Measurements from ENCODE around the gene SIVA1.

Gene SIVA1

DNA sequence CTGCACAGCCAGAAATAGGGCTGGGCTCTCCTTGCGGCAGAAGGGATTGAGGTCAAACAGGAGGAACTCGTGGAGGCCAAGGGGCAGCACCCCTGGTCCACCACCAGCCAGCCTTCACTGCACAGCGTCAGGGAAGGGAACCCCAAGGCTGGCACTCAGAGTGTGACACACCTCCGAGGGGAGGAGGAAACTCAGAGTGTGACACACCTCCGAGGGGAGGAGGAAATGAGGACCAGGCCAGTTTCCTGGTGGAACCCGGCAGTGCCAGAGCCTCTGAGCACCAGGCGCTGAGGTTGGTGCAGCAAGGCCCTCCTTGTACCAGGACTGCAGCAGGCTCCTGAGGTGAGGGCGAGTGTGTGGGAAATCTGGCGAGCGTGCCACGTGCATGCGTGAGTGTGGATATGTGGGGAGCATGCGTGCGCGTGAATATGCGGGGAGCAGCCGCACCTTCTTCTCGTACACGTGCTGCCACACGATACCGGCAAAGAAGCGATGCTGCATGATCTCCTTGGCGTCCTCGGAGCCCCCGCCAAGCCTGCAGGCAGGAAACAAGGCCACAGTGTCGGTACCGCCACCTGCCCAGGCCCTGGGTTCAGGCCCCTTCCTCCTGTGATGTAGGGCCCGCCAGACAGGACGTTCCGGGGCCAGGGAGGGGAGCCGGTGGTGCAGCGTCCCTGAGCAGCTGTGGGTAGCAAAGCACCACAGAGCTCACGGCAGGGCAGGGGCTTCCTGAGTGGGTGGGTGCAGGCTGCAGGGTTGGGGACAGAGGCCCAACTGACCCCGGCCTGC is 19.2 kb downstream of the SIVA1 start:
- DNase-seq, result no peak

DNA sequence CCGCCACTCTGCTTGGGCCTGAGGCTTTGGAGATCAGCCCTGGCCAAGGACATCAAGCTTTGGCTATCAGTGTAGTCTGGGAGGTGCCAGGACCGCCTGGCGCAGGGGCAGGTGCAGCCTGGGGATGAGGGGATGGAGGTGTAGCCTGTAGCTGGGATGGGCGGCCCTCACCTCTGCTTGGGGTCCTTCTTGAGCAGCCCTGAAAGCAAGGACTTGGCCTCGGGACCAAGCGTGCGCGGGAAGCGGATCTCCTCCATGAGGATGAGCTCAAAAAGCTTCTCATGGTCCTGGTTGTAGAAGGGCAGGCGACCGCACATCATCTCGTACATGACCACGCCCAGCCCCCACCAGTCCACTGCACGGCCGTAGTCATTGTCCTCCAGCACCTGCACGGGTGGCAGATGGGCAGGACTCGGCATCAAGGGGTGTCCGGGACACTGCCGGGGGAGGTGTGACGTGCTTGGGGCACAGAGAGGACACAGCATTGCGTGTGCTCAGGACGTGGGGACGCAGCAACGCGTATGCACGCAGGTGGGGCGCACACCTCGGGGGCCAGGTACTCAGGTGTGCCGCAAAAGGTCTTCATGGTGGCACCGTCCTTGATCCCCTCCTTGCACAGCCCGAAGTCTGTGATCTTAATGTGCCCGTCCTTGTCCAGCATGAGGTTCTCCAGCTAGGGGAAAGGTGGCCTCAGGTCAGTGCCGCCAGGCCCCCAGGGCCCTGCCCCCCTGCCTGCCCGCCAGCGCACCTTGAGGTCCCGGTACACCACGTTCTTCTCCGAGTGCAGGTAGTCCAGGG is 20.0 kb downstream of the SIVA1 start:
- DNase-seq, result no peak

DNA sequence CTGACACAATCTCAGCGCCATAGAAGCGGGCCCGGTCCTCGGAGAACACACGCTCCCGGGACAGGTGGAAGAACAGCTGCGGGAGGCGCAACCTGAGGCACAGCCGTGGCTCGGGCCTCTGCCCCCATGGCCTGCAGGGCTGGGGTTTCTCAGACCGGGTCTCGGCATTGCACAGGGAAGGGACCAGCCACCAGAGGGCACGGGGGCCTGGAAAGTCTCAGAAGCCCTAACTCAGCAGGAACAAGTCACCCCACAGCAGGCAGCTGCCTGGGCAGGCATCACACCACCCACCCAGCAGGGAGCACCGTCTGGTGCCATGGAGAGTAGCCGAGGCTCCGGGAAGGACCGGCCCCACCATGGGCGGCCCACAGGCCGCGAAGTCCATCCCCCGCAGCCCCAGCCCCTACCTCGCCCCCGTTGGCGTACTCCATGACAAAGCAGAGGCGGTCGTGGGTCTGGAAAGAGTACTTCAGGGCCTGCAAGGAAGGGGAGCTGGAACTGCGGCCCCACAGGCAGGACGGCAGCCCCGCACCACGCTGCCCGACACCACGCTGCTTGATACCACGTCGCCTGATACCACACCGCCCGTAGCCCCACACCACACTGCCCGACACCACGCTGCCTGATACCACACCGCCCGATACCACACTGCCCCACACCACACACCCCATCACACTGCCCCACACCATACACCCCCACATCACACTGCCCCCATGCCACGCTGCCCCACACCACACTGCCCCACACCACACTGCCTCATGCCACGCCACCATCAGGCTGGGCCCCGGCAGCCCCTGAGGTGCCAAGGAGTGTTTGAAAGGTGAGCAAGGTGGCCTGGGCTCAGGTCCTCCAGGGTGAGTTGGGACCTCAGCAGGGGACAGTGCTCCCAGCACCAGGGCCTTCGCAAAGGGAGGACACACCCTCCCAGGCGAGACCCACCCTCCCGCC is 20.8 kb downstream of the SIVA1 start:
- no peak for DNase-seq

DNA sequence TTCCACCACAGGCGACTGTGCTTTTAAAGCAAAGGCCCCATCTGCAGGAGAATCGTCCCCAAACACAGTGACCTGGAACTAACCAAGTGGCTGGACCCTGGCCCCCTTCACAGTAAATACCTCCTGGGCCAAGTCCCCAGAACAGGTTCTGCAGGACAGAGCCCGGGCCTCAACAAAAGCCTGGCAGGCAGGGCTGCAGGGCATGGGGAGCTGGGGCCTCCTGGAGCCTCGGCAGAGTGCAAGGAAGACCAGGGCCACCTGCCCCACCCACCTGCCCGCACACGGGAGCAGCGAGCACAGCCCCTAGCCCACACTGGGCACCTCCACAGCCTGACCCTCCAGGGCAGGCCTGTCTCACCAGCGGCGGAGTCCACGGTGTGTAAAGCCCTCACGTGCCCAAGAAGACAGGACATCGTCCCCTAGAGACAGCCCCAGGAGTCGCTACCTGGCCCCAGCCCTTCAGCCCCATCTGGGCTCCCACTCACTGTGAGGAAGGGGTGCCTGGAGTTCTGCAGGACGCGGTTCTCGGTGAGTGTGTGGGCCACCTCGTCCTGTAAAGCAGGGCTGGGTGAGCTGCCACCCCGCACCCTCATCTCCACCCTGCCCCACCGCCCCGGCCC is 21.6 kb downstream of the SIVA1 start:
- DNase-seq, result no peak

DNA sequence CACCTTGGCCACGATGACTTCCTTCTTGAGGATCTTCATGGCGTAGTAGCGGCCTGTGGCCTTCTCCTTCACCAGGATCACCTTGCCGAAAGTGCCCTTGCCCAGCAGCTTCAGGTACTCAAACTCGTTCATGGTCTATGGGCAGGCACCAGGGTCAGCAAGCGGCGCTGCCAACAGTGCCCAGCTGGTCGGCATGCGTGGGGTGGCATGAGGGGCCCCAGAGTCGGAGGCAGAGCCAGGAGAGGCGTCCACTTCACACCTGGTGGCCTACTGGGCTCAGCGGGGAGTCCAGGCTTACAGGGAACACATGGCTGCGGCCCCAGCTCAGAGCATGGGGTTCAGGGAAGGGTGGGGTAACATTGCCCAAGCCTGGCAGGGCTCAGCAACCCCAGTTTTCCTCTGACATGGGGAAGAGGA is 22.1 kb downstream of the SIVA1 start:
- no peak for DNase-seq

DNA sequence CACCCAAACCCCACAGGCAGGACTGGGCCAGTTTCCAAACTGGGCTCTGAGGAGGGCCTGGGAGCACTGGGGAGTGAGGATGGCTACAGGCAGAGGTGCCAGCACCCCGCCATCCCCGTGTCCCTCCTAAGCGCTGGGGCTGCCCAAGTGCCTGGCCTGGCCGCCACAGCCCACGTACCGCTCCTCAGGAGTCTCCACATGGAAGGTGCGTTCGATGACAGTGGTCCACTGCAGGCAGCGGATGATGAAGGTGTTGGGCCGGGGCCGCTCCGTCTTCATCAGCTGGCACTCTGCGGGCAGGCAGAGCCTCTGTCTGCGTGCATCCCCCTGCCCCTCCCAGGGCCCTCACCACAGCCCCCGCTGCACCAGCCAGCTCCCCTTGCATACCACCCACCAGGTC is 23.5 kb downstream of the SIVA1 start:
- DNase-seq, result no peak

DNA sequence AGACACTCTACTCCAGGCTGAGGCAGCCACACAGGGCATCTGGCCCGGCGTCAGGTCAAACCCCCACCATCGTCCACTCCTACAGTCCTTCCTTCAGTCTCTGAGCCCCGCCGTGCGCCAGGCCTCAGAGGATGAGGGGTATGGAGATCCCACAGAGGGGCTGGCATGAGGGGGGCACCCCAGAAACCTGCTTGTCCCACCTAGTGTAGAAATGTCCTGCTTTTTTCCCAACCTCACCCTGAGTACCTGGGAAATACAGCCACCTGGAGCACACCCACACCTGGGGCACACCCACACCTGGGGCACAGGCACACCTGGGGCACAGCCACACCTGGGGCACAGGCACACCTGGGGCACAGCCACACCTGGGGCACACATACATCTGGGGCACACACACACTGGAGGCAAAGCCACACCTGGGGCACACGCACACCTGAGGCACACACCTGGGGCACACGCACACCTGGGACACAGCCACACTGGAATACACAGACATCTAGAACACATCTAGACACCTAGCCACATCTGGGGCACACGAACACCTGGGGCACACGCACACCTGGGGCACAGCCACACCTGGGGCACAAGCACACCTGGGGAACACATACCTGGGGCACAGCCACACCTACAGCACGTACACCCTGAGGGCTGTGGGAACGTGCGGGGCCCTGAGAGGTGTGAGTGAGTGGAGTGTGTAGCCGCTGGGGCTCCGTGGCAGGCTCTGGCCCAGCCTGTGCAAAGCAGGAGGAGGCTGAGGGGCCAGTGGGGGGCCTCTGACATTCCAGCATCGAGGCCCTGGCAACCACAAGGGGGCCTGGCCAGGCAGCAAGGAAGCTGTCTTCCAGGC is 24.2 kb downstream of the SIVA1 start:
- DNase-seq, result no peak

DNA sequence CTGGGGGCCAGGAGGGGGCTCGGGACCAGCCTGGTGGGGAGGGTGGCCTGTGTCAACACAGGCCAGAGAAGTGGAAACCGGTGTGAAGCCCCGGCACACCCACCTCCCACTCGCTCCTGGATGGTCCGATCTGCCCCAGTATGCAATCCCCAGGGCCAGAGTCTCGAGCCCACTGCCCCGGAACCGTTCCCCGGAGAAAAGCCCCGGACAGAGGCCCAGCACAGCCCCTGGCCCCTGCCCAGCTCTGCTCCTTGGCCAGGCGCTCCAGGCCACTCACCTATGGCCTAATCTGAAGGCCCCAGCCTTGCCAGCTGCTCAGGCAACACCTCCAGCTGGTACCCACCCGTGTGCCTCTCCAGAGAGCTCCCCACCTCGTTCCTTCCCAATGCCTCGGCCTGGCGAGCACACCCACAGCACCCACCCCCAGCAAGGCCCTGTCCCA is 24.9 kb downstream of the SIVA1 start:
- DNase-seq, result no peak

DNA sequence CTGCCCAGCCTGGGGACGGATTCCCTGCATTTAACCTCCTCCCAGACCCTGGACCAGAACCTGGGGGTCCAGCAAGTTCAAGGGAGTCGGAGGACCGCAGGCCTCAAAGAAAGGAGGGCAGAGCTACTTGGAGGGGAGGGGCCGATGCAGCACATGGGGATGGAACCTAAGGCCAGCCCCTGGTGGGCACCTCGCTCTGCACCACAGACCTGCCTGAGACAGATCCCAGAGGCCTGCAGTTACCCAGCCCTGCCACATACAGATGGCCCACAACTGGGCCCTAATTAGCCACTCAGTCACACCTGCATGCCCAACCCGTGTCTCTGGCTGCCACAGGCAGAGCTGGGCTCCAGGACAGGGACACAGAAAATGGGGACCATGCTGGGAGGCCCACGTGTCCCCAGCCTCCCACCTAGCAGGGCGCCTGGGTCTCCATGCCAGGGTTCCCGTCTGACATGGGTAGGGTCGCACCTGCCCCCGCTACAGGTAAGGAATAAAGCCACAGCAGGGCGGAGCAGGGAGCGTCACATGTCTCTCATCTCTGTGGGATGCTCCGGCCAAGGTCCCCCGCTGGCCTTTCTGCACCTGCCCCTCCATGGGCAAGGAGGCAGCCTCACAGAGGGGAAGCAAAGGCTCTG is 25.9 kb downstream of the SIVA1 start:
- DNase-seq, result no peak

DNA sequence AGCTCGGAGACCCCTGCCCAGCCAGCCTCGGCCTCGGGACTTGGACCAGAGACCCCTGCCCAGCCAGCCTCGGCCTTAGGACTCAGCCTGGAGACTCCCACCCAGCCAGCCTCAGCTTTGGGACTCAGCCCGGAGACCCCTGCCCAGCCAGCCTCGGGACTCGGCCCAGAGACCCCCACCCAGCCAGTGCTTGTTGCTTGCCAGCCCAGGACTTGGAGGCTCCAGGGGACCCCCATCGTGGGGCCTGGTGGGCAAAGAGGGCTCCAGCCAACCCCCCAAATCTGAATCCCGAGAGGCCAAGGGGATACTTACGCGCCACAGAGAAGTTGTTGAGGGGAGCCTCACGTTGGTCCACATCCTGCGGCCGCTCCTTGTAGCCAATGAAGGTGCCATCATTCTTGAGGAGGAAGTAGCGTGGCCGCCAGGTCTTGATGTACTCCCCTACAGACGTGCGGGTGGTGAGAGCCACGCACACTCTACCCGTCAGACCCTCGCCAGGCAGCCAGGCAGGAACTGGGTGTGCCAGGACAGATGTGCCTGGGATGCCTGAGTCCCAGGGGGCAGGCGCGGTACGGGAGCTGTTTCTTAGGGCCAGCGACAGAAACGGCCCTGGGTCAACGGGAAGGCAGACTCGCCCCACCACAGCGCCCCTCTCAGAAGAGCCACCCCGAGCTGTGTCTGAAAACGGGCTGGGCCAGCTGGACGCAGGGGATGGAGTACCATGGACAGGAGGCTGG is 27.0 kb downstream of the SIVA1 start:
- DNase-seq, result no peak

DNA sequence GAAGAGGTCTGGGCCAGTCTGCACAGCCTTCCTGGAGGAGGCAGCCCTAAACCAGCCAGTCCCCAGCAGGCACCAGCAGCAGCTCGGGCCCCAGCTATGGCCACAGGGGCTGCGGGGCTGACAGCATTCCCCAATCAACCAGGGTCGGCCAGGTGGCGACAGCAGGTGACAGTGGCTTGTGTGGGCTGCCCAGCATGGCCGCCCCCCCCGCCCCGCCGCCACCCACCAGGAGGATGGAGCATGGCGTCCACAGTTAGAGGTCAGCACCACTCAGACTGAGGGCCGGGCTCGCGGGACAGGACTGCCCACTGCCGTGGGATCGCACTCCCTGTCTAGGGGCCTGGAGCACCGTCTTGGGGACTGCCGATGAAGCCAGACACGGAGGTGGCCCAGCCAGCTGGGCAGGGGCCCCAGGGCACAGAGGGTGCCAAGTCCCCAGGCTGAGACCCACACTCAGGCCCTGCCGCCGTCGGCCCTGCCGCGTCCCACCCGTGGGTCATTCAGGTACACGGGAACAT is 27.6 kb downstream of the SIVA1 start:
- DNase-seq, result no peak

DNA sequence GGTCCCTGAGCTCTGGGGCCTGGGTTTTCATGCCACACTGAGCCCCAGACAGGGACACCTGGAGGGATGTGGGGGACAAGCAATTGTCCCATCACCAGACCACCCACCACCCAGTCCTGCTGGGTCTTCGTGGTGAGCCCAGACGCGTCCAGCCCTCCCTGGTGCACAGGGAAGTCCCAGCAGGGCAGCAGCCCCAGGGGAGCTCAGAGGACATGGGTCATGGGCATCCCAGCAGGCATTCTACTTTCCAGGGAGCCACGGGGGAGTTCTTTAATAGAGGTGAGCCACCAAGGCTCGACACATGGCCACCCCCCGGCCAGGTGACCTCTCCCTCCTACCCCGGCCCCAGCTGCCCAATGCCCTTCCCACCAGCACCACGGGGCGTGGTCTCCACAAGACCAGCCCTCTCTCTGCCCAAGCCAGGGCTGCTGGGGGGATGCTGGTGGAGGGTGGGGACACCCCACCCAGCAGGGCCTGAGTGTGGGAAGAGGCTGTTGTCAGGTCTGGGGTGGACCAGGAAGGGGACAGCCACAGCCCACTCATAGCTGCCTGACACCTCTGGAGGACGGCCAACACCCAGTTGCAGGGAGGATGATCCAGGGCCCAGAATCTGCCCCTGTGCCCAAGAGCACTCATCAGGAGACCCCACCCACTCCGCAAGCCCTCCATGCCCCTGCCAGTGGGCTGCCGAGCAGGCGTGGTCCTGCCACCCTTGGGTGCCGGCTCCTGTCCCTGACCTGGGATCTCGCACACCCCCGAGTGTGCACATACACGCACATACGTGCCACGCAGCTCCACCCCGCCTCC is 28.5 kb downstream of the SIVA1 start:
- no peak for DNase-seq

DNA sequence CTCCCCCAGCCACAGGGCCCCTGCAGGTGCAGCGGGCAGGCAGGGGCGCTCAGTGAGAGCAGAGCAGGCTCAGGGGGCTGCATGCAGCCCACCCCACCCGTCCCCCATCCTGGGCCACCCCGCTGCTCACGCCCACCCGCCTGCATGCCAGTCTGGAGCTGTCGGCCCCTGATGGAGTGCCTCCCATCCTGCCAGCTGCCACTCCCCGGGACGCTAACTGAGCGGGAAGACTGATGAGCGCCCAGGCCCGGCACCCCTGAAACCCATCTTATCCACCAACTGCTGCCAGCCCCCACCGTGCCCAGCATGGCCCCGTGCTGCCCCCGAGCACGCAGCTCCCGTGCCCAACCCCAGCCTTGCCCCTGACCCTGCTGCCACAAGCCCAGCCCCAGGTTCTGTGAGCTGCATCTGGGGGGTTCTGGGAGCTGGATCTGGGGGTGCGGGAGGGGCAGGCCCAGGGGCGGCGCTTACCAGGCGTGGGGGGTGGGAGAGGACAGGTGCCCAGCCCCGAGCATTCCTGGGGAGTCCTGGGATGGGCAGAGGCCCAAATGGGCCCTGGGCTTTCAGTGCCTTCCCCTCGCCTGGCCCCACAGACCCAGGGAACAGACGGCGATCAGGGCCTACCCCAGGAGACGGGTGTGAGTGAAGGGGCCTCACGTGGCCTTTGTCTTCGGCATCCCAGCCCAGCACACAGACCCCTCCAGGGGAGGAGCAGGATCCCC is 29.3 kb downstream of the SIVA1 start:
- no peak for DNase-seq

DNA sequence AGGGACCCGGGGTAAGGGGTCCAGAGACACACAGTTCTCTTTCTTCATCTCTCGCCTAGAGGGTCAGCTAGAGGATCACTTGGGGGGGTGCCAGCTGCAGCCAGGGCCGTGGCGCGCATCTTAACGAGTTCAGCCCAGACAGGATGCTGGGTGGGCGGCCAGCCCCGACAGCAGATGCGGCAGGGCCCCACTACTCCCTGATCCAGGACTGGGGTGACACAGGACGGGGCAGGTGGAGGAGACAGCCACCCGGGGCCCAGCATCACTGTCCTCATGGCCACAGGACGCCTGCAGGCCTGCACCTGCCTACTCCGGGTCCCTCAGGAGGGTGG is 29.8 kb downstream of the SIVA1 start:
- DNase-seq, result no peak

DNA sequence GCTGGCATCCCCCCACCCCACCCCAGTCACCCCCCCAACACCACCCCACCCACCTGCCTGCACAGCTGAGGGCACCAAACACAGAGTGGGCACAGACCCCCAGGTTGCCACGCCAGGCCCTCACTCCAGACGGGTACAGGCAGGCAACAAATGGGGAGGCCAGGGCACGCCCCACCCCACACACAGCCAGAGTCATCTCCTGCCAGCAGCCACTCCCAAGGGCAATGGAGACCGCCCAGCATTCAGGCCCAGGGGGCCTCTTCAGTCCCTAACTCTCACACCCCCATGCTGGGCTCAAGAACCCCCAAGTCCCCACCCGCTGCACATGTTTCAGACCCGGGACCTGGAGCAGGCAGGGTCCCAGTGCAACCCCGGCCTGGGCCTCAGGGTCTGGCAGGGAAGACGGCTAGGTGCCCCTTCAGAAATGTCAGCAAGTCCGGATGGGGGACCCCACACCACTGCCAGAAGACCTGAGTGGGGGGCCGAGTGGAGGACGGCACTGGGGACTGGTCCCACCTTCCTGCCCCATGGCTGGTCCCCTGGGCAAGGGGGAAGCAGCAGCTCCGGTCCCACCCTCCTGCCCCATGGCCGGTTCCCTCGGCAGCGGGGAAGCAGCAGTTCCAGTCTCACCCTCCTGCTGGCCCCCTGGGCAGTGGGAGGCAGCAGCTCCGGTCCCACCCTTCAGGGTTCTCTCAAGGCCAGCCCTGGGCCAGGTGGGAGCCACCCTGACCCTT is 30.7 kb downstream of the SIVA1 start:
- DNase-seq, result no peak

DNA sequence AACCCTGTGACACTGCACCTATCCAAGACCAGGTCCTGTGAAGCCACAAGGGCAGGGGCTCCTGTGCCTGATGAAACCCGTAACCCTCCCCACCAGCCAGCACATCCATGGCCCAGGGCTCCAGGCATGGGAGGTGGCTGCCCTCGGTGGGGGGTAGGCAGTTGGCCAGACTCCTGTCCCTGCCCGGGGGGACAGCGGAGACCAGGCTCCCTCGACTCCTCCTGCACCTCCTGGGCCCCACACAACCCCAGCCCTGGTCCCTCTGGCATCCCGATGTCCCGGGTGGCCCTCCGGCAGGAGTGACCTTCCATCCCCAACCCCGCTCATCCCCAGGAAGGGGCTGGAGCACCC is 31.2 kb downstream of the SIVA1 start:
- no peak for DNase-seq

DNA sequence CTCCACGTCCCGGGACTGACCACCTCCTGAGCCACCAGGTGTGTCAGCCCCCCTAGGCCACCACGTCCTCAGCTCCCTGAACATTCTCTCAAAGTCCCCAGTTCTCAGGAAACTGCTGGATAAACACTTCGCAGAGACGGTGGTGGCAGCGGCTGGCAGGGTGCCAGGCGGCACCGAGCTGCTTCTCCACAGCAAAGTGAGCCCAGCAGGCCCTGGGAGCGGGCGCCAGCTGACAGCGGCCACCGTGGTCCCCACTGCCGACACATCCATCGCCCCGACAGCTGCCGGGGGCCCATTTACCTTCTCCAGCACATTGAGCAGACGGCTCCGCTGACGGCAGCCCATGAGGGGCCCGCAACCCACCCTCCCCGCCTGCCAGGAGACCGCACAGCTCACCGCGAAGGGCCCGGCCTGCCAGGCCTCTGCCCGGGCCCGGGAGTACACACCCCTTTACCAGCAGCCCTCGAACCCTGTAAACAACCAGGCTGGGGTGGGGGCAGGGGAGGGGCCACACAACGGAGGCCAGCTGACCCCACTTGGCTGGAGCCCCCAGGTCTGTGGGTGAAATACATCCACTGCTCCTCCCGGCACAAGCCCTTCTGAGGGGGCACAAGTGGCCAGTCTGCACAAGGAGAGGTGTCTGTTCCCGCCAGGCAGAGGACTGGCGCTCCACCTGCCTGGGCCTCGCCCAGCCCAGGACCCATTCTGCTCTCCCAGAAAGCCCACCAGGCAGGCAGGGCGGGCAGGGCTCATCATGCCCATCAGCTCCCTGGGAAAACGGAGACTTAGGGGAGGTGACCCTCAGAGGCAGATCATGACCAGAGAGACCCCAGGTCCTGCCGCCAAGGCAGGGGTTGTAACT is 32.1 kb downstream of the SIVA1 start:
- DNase-seq, result no peak
